Stimulated activated CD4-positive, alpha-beta T cell treated with anti-CD3 and anti-CD28 coated beads, TNF-alpha, amount 100 ng/mL, for 48 hours (primary cell): Measurements from ENCODE around the gene HIPK3.

Experiments
- DNase-seq, 3 donors: peaks; one replicate each; pipeline ENCODE4 v3.0.0-alpha.2; 2020; ENCODE audit warnings: low read depth in 3 of 3

Gene HIPK3

GRCh38 chr11:33390944-33391892 is 134.0 kb downstream of the HIPK3 start:
- DNase-seq, result no peak

GRCh38 chr11:33391893-33392251 is 134.7 kb downstream of the HIPK3 start:
- DNase-seq, result no peak

GRCh38 chr11:33394431-33395109 is 137.4 kb downstream of the HIPK3 start:
- no peak for DNase-seq

- DNase-seq, result no peak
These were observed 139.2 kb downstream of the HIPK3 start for GRCh38 chr11:33396361-33396760.

- DNase-seq, result no peak
These were observed 142.2 kb downstream of the HIPK3 start for GRCh38 chr11:33399421-33399820.

- no peak for DNase-seq
These were observed 144.9 kb downstream of the HIPK3 start for GRCh38 chr11:33402066-33402465.

GRCh38 chr11:33403344-33403743 is 146.2 kb downstream of the HIPK3 start:
- no peak for DNase-seq

GRCh38 chr11:33405834-33406602 is 148.8 kb downstream of the HIPK3 start:
- DNase-seq, result no peak
